Measurements from ENCODE around the gene KLK3.

- no peak for TF ChIP-seq CTCF (conservative IDR thresholded peaks at IDR 0.05; ENCODE audit: low read depth, low read length)
- no peak for TF ChIP-seq EZH2phosphoT487 (IDR thresholded peaks at IDR 0.05; ENCODE audit: borderline replicate concordance, low read length)
- TF ChIP-seq EZH2 (IDR thresholded peaks at IDR 0.05; ENCODE audit: low read length, unreplicated experiment), result no peak
These were observed 53.6 kb downstream of the KLK3 start for GRCh38 chr19:50908336-50908735.
